ENCODE measurements around the gene CHMP4B.

CHMP4B gene

GRCh38 chr20:33858666-33859065 is 47.5 kb downstream of the CHMP4B start:
- Histone ChIP-seq H3K9ac (no peak overlapping the region), H2AFZ (ENCODE audit: low read depth) (no peak overlapping the region), H4K20me1 (ENCODE audit: insufficient read depth) (no peaks in the 10 kb centered on the region), H3K4me1 (ENCODE audit: low read depth, poor library complexity, severe bottlenecking) (peaks cover 60% of the 10 kb centered on the region), H3K79me2 (ENCODE audit: insufficient read depth, low read depth) (no peaks in the 10 kb centered on the region), H3K27ac (peak overlapping the region; percentile 56), H3K4me3 (IDR thresholded peaks at IDR 0.05; ENCODE audit: insufficient read depth, low read depth, low read length) (no peak overlapping the region), H3K27me3 (ENCODE audit: insufficient read depth, low read depth) (no peaks in the 10 kb centered on the region), H3K36me3 (ENCODE audit: insufficient read depth) (peaks cover 6% of the 10 kb centered on the region; the same call in 1 of the 2 replicates), H3K4me2 (no peak overlapping the region; the same call in 1 of the 2 replicates)
- no peak for TF ChIP-seq CTCF (conservative IDR thresholded peaks at IDR 0.05; ENCODE audit: low read depth, low read length)

DNA sequence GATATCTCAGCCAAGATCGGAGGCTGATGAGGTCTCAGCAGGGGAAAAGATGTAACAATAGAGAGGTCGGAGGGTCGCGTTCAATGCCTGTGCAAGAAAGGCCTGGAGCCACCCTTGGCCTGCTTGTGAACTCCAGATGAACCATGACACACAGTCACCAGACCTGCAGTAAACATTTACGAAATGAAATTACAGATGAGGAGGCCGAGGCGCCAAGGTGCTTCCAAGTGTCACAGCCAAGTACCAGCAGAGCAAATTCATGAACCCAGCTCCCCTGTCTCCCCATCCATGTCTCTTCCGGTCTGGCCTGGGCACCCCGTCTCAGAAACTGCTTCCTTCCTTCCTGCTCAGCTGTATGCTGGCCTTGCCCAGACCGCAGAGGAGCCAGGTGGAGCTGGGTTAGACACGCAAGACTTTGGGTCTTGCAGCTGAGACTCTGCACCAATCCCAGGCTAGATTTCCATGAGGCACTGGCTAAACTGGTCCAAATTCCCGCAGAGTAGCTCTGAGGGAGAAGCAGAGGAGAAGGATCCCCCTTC is 48.1 kb downstream of the CHMP4B start:
- H3K4me2 ChIP-seq = peak overlapping the region; percentile 31; the same call in 1 of the 2 replicates
- H3K27ac ChIP-seq = peak overlapping the region; percentile 56
- H3K4me1 ChIP-seq (ENCODE audit: low read depth, poor library complexity, severe bottlenecking) = peaks cover 63% of the 10 kb centered on the region
- no peaks in the 10 kb centered on the region for H3K27me3 ChIP-seq (ENCODE audit: insufficient read depth, low read depth)
- no peak overlapping the region for H3K9ac ChIP-seq
- TF ChIP-seq CTCF (conservative IDR thresholded peaks at IDR 0.05; ENCODE audit: low read depth, low read length) = no peak
- peaks cover 2% of the 10 kb centered on the region; the same call in 1 of the 2 replicates for H3K36me3 ChIP-seq (ENCODE audit: insufficient read depth)
- no peaks in the 10 kb centered on the region for H3K79me2 ChIP-seq (ENCODE audit: insufficient read depth, low read depth)
- H4K20me1 ChIP-seq (ENCODE audit: insufficient read depth) = no peaks in the 10 kb centered on the region
- no peak overlapping the region for H3K4me3 ChIP-seq (IDR thresholded peaks at IDR 0.05; ENCODE audit: insufficient read depth, low read depth, low read length)
- no peak overlapping the region for H2AFZ ChIP-seq (ENCODE audit: low read depth)

DNA sequence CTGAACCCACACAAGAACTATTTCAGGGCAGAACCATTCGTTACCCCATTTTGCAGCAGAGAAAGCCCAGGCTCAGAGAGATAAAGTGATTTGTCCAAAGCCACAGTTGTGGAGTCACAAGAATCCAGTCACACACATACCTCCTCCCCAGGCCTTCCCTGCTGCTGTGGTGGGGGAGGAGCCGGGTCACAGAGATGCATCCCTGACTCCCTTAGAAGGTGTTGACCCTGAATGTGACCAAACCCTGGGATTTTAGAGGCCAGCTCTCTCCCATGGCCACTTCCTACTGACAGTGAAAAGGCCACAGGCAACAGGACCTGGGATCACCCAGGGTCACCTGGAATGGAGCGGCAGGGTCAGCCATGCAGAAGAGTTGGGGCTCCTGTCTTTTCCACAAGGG is 48.6 kb downstream of the CHMP4B start:
- no peak for TF ChIP-seq CTCF (conservative IDR thresholded peaks at IDR 0.05; ENCODE audit: low read depth, low read length)
- no peak overlapping the region for H3K4me3 ChIP-seq (IDR thresholded peaks at IDR 0.05; ENCODE audit: insufficient read depth, low read depth, low read length)
- no peaks in the 10 kb centered on the region for H3K27me3 ChIP-seq (ENCODE audit: insufficient read depth, low read depth)
- H3K36me3 ChIP-seq (ENCODE audit: insufficient read depth) = no peaks in the 10 kb centered on the region; the same call in 1 of the 2 replicates
- no peaks in the 10 kb centered on the region for H4K20me1 ChIP-seq (ENCODE audit: insufficient read depth)
- H3K79me2 ChIP-seq (ENCODE audit: insufficient read depth, low read depth) = no peaks in the 10 kb centered on the region
- H3K4me1 ChIP-seq (ENCODE audit: low read depth, poor library complexity, severe bottlenecking) = peaks cover 68% of the 10 kb centered on the region
- H3K4me2 ChIP-seq = peak overlapping the region; percentile 31; the same call in 1 of the 2 replicates
- H3K9ac ChIP-seq = no peak overlapping the region
- H2AFZ ChIP-seq (ENCODE audit: low read depth) = no peak overlapping the region
- H3K27ac ChIP-seq = peak overlapping the region; percentile 56

DNA sequence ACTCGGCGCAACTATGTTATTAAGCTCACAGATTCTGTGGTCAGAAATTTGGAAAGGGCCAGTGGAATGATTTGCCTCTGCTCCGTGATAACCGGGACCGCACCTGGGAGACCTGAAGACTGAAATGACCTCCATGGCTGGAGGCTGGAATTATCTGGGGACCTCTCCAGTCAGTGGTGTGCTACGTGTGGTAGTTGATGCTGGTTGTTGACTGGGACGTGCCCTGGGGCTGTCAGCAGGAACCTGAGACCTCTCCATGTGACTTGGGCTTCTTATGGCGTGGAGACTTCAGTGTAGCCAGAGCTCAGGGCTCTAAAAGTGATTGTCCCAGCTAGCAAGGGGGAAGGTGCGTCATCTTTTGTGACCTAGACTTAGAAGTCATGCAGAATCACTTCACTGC is 50.3 kb downstream of the CHMP4B start:
- no peak overlapping the region for H3K9ac ChIP-seq
- no peaks in the 10 kb centered on the region for H4K20me1 ChIP-seq (ENCODE audit: insufficient read depth)
- no peaks in the 10 kb centered on the region; the same call in 1 of the 2 replicates for H3K36me3 ChIP-seq (ENCODE audit: insufficient read depth)
- H3K27ac ChIP-seq = no peak overlapping the region
- H3K4me3 ChIP-seq (IDR thresholded peaks at IDR 0.05; ENCODE audit: insufficient read depth, low read depth, low read length) = no peak overlapping the region
- no peak overlapping the region for H2AFZ ChIP-seq (ENCODE audit: low read depth)
- no peak overlapping the region for H3K4me2 ChIP-seq
- no peaks in the 10 kb centered on the region for H3K27me3 ChIP-seq (ENCODE audit: insufficient read depth, low read depth)
- TF ChIP-seq CTCF (conservative IDR thresholded peaks at IDR 0.05; ENCODE audit: low read depth, low read length) = no peak
- H3K4me1 ChIP-seq (ENCODE audit: low read depth, poor library complexity, severe bottlenecking) = peaks cover 69% of the 10 kb centered on the region
- no peaks in the 10 kb centered on the region for H3K79me2 ChIP-seq (ENCODE audit: insufficient read depth, low read depth)

All from KMS-11 (cell line).